ENCODE data around the gene ARRB1. TPM values are rescaled to one million over a fixed set of nuclear protein-coding genes. Genes with fewer than 3 reads are reported as not detected.
A peak's percentile ranks its signal among the peaks of the same experiment; 100 is the strongest.

The ARRB1 gene
- total and polyA plus RNA-seq, 7 experiments from 2014 or later: 7.5 to 104 (median 58.0) TPM

DNA sequence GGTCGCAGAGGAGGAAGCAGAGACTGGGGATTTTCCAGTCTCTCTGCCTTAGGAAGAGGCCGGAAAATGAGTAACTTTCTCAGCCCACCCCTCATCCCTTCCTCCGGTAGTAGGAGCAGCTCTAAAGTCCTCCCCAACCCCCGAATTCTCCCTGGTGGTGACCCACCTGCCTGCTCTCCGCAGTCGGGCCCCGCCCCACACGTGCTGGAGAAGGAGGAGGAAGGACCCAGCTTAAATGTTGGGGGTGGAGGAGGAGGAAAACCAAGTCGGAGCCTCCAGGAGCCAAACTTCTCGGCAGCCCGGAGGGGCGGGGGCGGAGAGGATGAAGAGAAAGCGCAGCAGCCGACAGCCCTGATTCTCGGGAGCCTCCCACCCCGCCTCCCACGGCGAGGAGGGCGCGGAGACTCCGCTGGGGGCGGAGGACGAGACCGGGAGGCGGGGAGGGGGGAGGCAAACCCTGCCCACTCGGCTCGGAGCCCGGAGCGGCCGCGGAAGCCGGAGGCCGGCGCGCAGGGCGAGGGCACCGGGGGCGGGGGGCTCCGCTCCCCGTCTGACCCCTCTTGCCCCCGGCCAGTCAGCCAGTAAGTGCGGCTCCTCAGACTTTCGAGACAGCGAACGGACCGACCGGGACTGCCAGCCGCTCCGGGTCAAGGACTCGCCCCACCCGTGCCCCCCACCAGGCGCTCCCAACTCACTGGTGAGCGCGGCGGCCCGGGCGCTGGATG is 111.0 kb downstream of the ARRB1 start, which contains the start of gene TPBGL:
Gene TPBGL, plus strand, starts transcription at position 464 of the 725 bp plus-strand sequence. CDS start 276 bp downstream, outside the sequence.
- Histone ChIP-seq H3K27me3 (ENCODE audit: control insufficient read depth in 2 of 2, insufficient read depth in 2 of 2, low read length in 2 of 2) (peaks cover 3 to 5% of the 10 kb centered on the region in 2 donors), H3K36me3 (ENCODE audit: control insufficient read depth in 2 of 3, insufficient read depth in 3 of 3, low read length in 3 of 3) (no peaks in the 10 kb centered on the region), H3K4me3 (ENCODE audit: low read length) (peak within 1 kb of the TSS; percentile 54), H3K4me1 (ENCODE audit: control insufficient read depth in 2 of 2, insufficient read depth in 2 of 2, low read length in 2 of 2) (peaks cover 5 to 15% of the 10 kb centered on the region in 2 donors), H3K27ac (ENCODE audit: low read depth, low read length) (no peak within 1 kb of the TSS), H3K9me3 (ENCODE audit: control insufficient read depth in 2 of 3, low read length in 3 of 3) (no peaks in the 10 kb centered on the region)
- peaks cover 0 to 14% (median 10%) of the 10 kb centered on the region in 7 donors for H3K4me1 Mint-ChIP-seq
- H3K4me3 Mint-ChIP-seq: peak within 1 kb of the TSS; percentile 69 to 87 (median 76)
- ATAC-seq: no peak
- ChIA-PET CTCF (interaction anchor here (0.6 to 8.0 kb wide), 10 partner anchors 9 to 311 kb away, joined by 3 to 135 read pairs (median 6); no protein-coding TSS in a partner anchor), POLR2A (interaction anchor here (1.3 to 2.6 kb wide), 4 partner anchors 22 to 99 kb away, joined by 3 to 14 read pairs (median 8); no protein-coding TSS in a partner anchor)
- H3K27me3 Mint-ChIP-seq: peaks cover 13 to 65% (median 27%) of the 10 kb centered on the region in 5 donors
- intact Hi-C loops (cut with micrococcal nuclease): loop anchor here (1.0 to 10.0 kb wide), 11 partner anchors 26 to 846 kb away; partner anchors contain the start of genes SPCS2 (in 2 of the 2), XRRA1 (in 2 of the 2), PGM2L1 (in 1 of the 2) and POLD3 (in 1 of the 2)
- peak in 1 of 9 donors; percentile 57 for DNase-seq
- no peaks in the 10 kb centered on the region for H3K36me3 Mint-ChIP-seq
- H3K9me3 Mint-ChIP-seq: no peaks in the 10 kb centered on the region
- peak within 1 kb of the TSS in 1 of 9 donors; percentile 19 for H3K27ac Mint-ChIP-seq

GRCh38 chr11:75239531-75240290 is 111.8 kb downstream of the ARRB1 start:
- peaks cover 13 to 57% (median 27%) of the 10 kb centered on the region in 5 donors for H3K27me3 Mint-ChIP-seq
- Histone ChIP-seq H3K36me3 (ENCODE audit: control insufficient read depth in 2 of 3, insufficient read depth in 3 of 3, low read length in 3 of 3) (no peaks in the 10 kb centered on the region), H3K27ac (ENCODE audit: low read depth, low read length) (no peak overlapping the region), H3K4me3 (ENCODE audit: low read length) (no peak overlapping the region), H3K4me1 (ENCODE audit: control insufficient read depth in 2 of 2, insufficient read depth in 2 of 2, low read length in 2 of 2) (peaks cover 5 to 15% of the 10 kb centered on the region in 2 donors), H3K9me3 (ENCODE audit: control insufficient read depth in 2 of 3, low read length in 3 of 3) (no peaks in the 10 kb centered on the region), H3K27me3 (ENCODE audit: control insufficient read depth in 2 of 2, insufficient read depth in 2 of 2, low read length in 2 of 2) (peaks cover 3 to 5% of the 10 kb centered on the region in 2 donors)
- no peaks in the 10 kb centered on the region for H3K9me3 Mint-ChIP-seq
- no peak for ATAC-seq
- H3K36me3 Mint-ChIP-seq: no peaks in the 10 kb centered on the region
- peaks cover 0 to 14% (median 10%) of the 10 kb centered on the region in 7 donors for H3K4me1 Mint-ChIP-seq
- no peak overlapping the region for H3K27ac Mint-ChIP-seq
- CTCF ChIA-PET: interaction anchor here (0.6 to 8.0 kb wide), 6 partner anchors 8 to 310 kb away, joined by 3 to 135 read pairs (median 4); no protein-coding TSS in a partner anchor
- DNase-seq: no peak
- H3K4me3 Mint-ChIP-seq: peak overlapping the region; percentile 53 to 87 (median 74)
- intact Hi-C loops (cut with micrococcal nuclease): loop anchor here (2.0 to 10.0 kb wide), 6 partner anchors 217 to 845 kb away; partner anchors contain the start of genes PGM2L1 (in 1 of the 2), POLD3 (in 1 of the 2), RNF169 (in 1 of the 2) and SPCS2 (in 1 of the 2)
- POLR2A ChIA-PET: no interaction called here

- H3K27me3 Mint-ChIP-seq: peaks cover 13 to 51% (median 28%) of the 10 kb centered on the region in 5 donors
- peaks cover 0 to under 1% (median 0%) of the 10 kb centered on the region in 11 donors for H3K9me3 Mint-ChIP-seq
- Histone ChIP-seq H3K27me3 (ENCODE audit: control insufficient read depth in 2 of 2, insufficient read depth in 2 of 2, low read length in 2 of 2) (peaks cover 3 to 5% of the 10 kb centered on the region in 2 donors), H3K36me3 (ENCODE audit: control insufficient read depth in 2 of 3, insufficient read depth in 3 of 3, low read length in 3 of 3) (no peaks in the 10 kb centered on the region), H3K4me1 (ENCODE audit: control insufficient read depth in 2 of 2, insufficient read depth in 2 of 2, low read length in 2 of 2) (peaks cover 5 to 15% of the 10 kb centered on the region in 2 donors), H3K27ac (ENCODE audit: low read depth, low read length) (no peak overlapping the region), H3K9me3 (ENCODE audit: control insufficient read depth in 2 of 3, low read length in 3 of 3) (no peaks in the 10 kb centered on the region), H3K4me3 (ENCODE audit: low read length) (no peak overlapping the region)
- H3K4me1 Mint-ChIP-seq: peaks cover 0 to 14% (median 10%) of the 10 kb centered on the region in 7 donors
- ChIA-PET POLR2A (no interaction called here), CTCF (interaction anchor here (0.7 to 8.0 kb wide), 5 partner anchors 9 to 1669 kb away, joined by 3 to 135 read pairs (median 5); no protein-coding TSS in a partner anchor)
- peak overlapping the region in 1 of 9 donors; percentile 63 for H3K27ac Mint-ChIP-seq
- ATAC-seq (no peak), DNase-seq (no peak)
- peaks cover 0 to 4% (median 0%) of the 10 kb centered on the region in 5 donors for H3K36me3 Mint-ChIP-seq
- intact Hi-C loops (cut with micrococcal nuclease): no loop called here
- peak overlapping the region in 8 of 10 donors; percentile 20 to 85 (median 50) for H3K4me3 Mint-ChIP-seq
Measured at GRCh38 chr11:75238595-75239440, 112.6 kb downstream of the ARRB1 start.

GRCh38 chr11:75237050-75237449 is 114.4 kb downstream of the ARRB1 start:
- peaks cover 4 to 45% (median 21%) of the 10 kb centered on the region in 5 donors for H3K27me3 Mint-ChIP-seq
- H3K27ac Mint-ChIP-seq: no peak overlapping the region
- CTCF ChIA-PET: no interaction called here

DNA sequence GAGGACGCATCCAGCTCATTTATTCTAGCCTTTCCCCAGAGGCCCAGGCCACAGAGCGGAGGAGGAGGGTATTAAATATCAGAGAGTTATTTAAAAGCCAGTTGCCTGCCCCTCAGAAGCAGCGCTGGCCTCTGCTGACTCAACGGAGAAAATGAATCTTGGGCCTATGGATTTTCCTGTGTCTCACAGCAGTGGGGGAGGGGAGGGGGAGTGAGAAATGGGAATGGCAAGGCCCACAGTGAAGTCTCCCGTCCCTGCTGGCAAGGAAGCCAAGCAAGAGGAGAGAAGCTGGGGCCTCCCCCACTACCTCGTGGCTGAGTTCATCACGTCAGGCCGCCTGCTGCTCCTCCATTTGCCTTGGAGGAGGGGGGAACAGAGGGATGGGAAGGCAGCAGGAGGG is 115.4 kb downstream of the ARRB1 start:
- DNase-seq (no peak), ATAC-seq (no peak)
- no peak overlapping the region for H3K27ac ChIP-seq (ENCODE audit: low read depth, low read length)
- peaks cover 9 to 44% (median 21%) of the 10 kb centered on the region in 5 donors for H3K27me3 Mint-ChIP-seq
- no peak overlapping the region for H3K4me3 Mint-ChIP-seq
- H3K4me1 Mint-ChIP-seq: peaks cover 0 to 6% (median 2%) of the 10 kb centered on the region in 7 donors
- ChIA-PET CTCF (no interaction called here), POLR2A (no interaction called here)
- H3K27me3 ChIP-seq (ENCODE audit: control insufficient read depth in 2 of 2, insufficient read depth in 2 of 2, low read length in 2 of 2): peaks cover 0 to 5% of the 10 kb centered on the region in 2 donors
- H3K27ac Mint-ChIP-seq: no peak overlapping the region
- H3K4me1 ChIP-seq (ENCODE audit: control insufficient read depth in 2 of 2, insufficient read depth in 2 of 2, low read length in 2 of 2): peaks cover 5 to 12% of the 10 kb centered on the region in 2 donors
- intact Hi-C loops (cut with micrococcal nuclease): no loop called here
- no peak overlapping the region for H3K4me3 ChIP-seq (ENCODE audit: low read length)
- no peaks in the 10 kb centered on the region for H3K36me3 ChIP-seq (ENCODE audit: control insufficient read depth in 2 of 3, insufficient read depth in 3 of 3, low read length in 3 of 3)
- no peaks in the 10 kb centered on the region for H3K9me3 ChIP-seq (ENCODE audit: control insufficient read depth in 2 of 3, low read length in 3 of 3)
- H3K36me3 Mint-ChIP-seq: peaks cover 0 to 4% (median 4%) of the 10 kb centered on the region in 5 donors
- H3K9me3 Mint-ChIP-seq: peaks cover 0 to 4% (median 0%) of the 10 kb centered on the region in 11 donors

More at GRCh38 chr11:75237050-75237449, 114.4 kb downstream of the ARRB1 start:
- ATAC-seq (no peak), DNase-seq (no peak)
- Histone ChIP-seq H3K4me1 (ENCODE audit: control insufficient read depth in 2 of 2, insufficient read depth in 2 of 2, low read length in 2 of 2) (peaks cover 5 to 12% of the 10 kb centered on the region in 2 donors), H3K36me3 (ENCODE audit: control insufficient read depth in 2 of 3, insufficient read depth in 3 of 3, low read length in 3 of 3) (no peaks in the 10 kb centered on the region), H3K27ac (ENCODE audit: low read depth, low read length) (no peak overlapping the region), H3K9me3 (ENCODE audit: control insufficient read depth in 2 of 3, low read length in 3 of 3) (no peaks in the 10 kb centered on the region), H3K4me3 (ENCODE audit: low read length) (no peak overlapping the region), H3K27me3 (ENCODE audit: control insufficient read depth in 2 of 2, insufficient read depth in 2 of 2, low read length in 2 of 2) (peaks cover 0 to 5% of the 10 kb centered on the region in 2 donors)
- intact Hi-C loops (cut with micrococcal nuclease): no loop called here
- peaks cover 0 to 7% (median 2%) of the 10 kb centered on the region in 7 donors for H3K4me1 Mint-ChIP-seq
- H3K9me3 Mint-ChIP-seq: peaks cover 0 to 4% (median 0%) of the 10 kb centered on the region in 11 donors
- peaks cover 0 to 4% (median 0%) of the 10 kb centered on the region in 5 donors for H3K36me3 Mint-ChIP-seq
- peak overlapping the region in 1 of 10 donors; percentile 34 for H3K4me3 Mint-ChIP-seq
- POLR2A ChIA-PET: no interaction called here

All from naive thymus-derived CD4-positive, alpha-beta T cell (primary cell).